ENCODE measurements around the gene MRPL34. TPM values are rescaled to one million over a fixed set of nuclear protein-coding genes. Genes with fewer than 3 reads are reported as not detected.

The MRPL34 gene
- total RNA-seq, 1 donor from 2014 or later = 84.9 TPM

DNA sequence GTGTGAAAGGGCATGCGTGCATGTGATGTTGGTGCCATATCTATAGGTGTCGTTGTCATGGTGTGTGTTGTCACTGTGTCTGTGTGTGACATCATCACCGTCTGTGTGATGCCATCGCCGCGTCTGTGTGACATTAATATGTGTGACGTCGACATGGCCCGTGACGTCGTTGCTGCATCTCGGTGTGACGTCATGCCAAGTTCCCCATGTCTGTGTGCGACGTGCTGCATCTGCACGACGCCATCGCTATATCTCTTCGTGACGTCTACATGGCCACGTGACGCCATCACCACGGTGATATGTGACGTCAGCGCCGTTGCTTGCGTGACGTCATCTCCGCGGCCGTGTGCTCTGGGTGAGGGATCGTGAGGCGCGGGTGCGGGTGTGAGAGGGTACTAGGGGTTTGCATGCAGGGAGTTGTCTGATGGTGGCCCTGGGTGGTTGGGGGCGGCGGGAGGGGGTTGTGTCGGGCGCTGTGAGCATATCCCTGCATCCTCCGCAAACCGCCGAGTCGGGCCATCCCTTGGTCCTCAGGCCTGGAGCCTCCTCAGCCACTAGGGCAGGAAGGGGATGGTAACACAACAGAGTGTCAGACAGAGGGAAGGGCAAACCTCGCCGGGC is 46.3 kb downstream of the MRPL34 start:
- intact Hi-C loops (cut with DNase I) = no loop called here
- Histone ChIP-seq H3K27ac (no peak overlapping the region), H3K4me3 (no peak overlapping the region), H3K36me3 (no peaks in the 10 kb centered on the region), H3K27me3 (no peaks in the 10 kb centered on the region), H3K9me3 (no peaks in the 10 kb centered on the region), H3K4me1 (peaks cover 10% of the 10 kb centered on the region)
- ATAC-seq (no peak), DNase-seq (no peak)
- TF ChIP-seq, protein P1, sequence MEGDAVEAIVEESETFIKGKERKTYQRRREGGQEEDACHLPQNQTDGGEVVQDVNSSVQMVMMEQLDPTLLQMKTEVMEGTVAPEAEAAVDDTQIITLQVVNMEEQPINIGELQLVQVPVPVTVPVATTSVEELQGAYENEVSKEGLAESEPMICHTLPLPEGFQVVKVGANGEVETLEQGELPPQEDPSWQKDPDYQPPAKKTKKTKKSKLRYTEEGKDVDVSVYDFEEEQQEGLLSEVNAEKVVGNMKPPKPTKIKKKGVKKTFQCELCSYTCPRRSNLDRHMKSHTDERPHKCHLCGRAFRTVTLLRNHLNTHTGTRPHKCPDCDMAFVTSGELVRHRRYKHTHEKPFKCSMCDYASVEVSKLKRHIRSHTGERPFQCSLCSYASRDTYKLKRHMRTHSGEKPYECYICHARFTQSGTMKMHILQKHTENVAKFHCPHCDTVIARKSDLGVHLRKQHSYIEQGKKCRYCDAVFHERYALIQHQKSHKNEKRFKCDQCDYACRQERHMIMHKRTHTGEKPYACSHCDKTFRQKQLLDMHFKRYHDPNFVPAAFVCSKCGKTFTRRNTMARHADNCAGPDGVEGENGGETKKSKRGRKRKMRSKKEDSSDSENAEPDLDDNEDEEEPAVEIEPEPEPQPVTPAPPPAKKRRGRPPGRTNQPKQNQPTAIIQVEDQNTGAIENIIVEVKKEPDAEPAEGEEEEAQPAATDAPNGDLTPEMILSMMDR (IDR thresholded peaks at IDR 0.05) = no peak

- H3K36me3 ChIP-seq = no peaks in the 10 kb centered on the region
- H3K27me3 ChIP-seq = no peaks in the 10 kb centered on the region
- no peak for DNase-seq
- H3K27ac ChIP-seq = no peak overlapping the region
- H3K4me3 ChIP-seq = no peak overlapping the region
- intact Hi-C loops (cut with DNase I) = no loop called here
- H3K4me1 ChIP-seq = peaks cover 11% of the 10 kb centered on the region
- peak; percentile 63 for ATAC-seq
- H3K9me3 ChIP-seq = no peaks in the 10 kb centered on the region
- TF ChIP-seq, protein P1 (IDR thresholded peaks at IDR 0.05) = no peak
These were observed 47.1 kb downstream of the MRPL34 start for GRCh38 chr19:17352608-17353280.

GRCh38 chr19:17353386-17353785 is 47.7 kb downstream of the MRPL34 start:
- Histone ChIP-seq H3K9me3 (no peaks in the 10 kb centered on the region), H3K4me3 (no peak overlapping the region), H3K4me1 (peaks cover 12% of the 10 kb centered on the region), H3K36me3 (no peaks in the 10 kb centered on the region), H3K27me3 (no peaks in the 10 kb centered on the region), H3K27ac (no peak overlapping the region)
- TF ChIP-seq, protein P1 (IDR thresholded peaks at IDR 0.05) = no peak
- no peak for ATAC-seq
- intact Hi-C loops (cut with DNase I) = no loop called here
- DNase-seq = no peak

Other genes with a start within 250 kb of the MRPL34 start
- gene HAUS8, start 230.4 kb upstream of the MRPL34 start, total RNA-seq = 8.1 TPM
- 137 TPM for gene MYO9B, start 230.1 kb upstream of the MRPL34 start, total RNA-seq
- 24.0 TPM for gene USE1, start 90.5 kb upstream of the MRPL34 start, total RNA-seq
- gene OCEL1, start 79.6 kb upstream of the MRPL34 start, total RNA-seq = 31.6 TPM
- gene NR2F6, start 60.0 kb upstream of the MRPL34 start, total RNA-seq = 41.7 TPM
- 14.0 TPM for gene USHBP1, start 41.1 kb upstream of the MRPL34 start, total RNA-seq
- 67.9 TPM for gene BABAM1, start 38.4 kb upstream of the MRPL34 start, total RNA-seq
- gene ANKLE1, start 24.0 kb upstream of the MRPL34 start, total RNA-seq = 0.64 TPM
- 17.1 TPM for gene ABHD8, start 2.4 kb upstream of the MRPL34 start, total RNA-seq
- gene DDA1, start 3.7 kb downstream of the MRPL34 start, total RNA-seq = 30.4 TPM
- 14.6 TPM for gene ANO8, start 29.0 kb downstream of the MRPL34 start, total RNA-seq
- gene GTPBP3, start 31.7 kb downstream of the MRPL34 start, total RNA-seq = 17.7 TPM
- 174 TPM for gene PLVAP, start 71.5 kb downstream of the MRPL34 start, total RNA-seq
- gene CCDC194, start 88.3 kb downstream of the MRPL34 start, total RNA-seq = 2.0 TPM
- 133 TPM for gene BST2, start 99.8 kb downstream of the MRPL34 start, total RNA-seq
- 36.3 TPM for gene MVB12A, start 114.2 kb downstream of the MRPL34 start, total RNA-seq
- not detected for gene TMEM221, start 142.8 kb downstream of the MRPL34 start, total RNA-seq
- gene NXNL1, start 155.1 kb downstream of the MRPL34 start, total RNA-seq = not detected
- gene SLC27A1, start 164.7 kb downstream of the MRPL34 start, total RNA-seq = 27.8 TPM
- 78.0 TPM for gene PGLS, start 205.8 kb downstream of the MRPL34 start, total RNA-seq
- 104 TPM for gene COLGALT1, start 249.8 kb downstream of the MRPL34 start, total RNA-seq